Measurements from ENCODE around the gene DNM3.

The DNM3 gene

GRCh38 chr1:171954361-171954760 lies 113.1 kb downstream of the DNM3 start:
- Histone ChIP-seq H2BK120ac (ENCODE audit: low read depth, low read length) (no peak overlapping the region), H3K4me1 (ENCODE audit: control insufficient read depth, insufficient read depth, low read depth, low read length) (no peaks in the 10 kb centered on the region), H2BK15ac (ENCODE audit: low read depth, poor library complexity, severe bottlenecking) (no peak overlapping the region), H4K91ac (ENCODE audit: low read length) (no peak overlapping the region), H4K8ac (ENCODE audit: low read length) (no peak overlapping the region), H2BK5ac (ENCODE audit: low read depth, low read length, poor library complexity, severe bottlenecking) (no peak overlapping the region), H3K4me3 (ENCODE audit: insufficient read depth in 1 of 2, low read depth in 1 of 2, low read length in 2 of 2) (no peak overlapping the region), H3K18ac (ENCODE audit: low read depth in 1 of 2, low read length in 2 of 2) (no peak overlapping the region), H3K27ac (ENCODE audit: low read length, poor library complexity, severe bottlenecking) (no peak overlapping the region), H3K14ac (ENCODE audit: low read length in 2 of 2) (no peak overlapping the region), H3K4me2 (ENCODE audit: low read length, poor library complexity, severe bottlenecking) (no peak overlapping the region), H3K23ac (ENCODE audit: low read length in 2 of 2) (no peak overlapping the region), H3K36me3 (ENCODE audit: control insufficient read depth in 1 of 2, insufficient read depth in 2 of 2, low read depth in 1 of 2, low read length in 2 of 2) (no peaks in the 10 kb centered on the region), H2AK5ac (ENCODE audit: low read length, severe bottlenecking) (no peak overlapping the region), H2BK12ac (ENCODE audit: low read length in 2 of 2) (no peak overlapping the region), H3K9ac (ENCODE audit: low read length) (no peak overlapping the region), H3K27me3 (ENCODE audit: control insufficient read depth in 1 of 2, insufficient read depth in 1 of 2, low read length in 2 of 2) (no peaks in the 10 kb centered on the region), H2AFZ (ENCODE audit: low read depth, low read length) (no peak overlapping the region), H3K4ac (ENCODE audit: low read depth in 1 of 2, low read length in 2 of 2) (no peak overlapping the region), H3K79me1 (replicated peaks; ENCODE audit: low read length, poor library complexity, severe bottlenecking) (no peaks in the 10 kb centered on the region), H3K9me3 (ENCODE audit: control insufficient read depth, low read length) (no peaks in the 10 kb centered on the region)
- no peak for DNase-seq
- 91% methylated on average over 3 of the region's 4 CpGs for WGBS

GRCh38 chr1:171961861-171962260 lies 120.6 kb downstream of the DNM3 start:
- H3K4me3 ChIP-seq (ENCODE audit: insufficient read depth in 1 of 2, low read depth in 1 of 2, low read length in 2 of 2) = no peak overlapping the region
- no peak overlapping the region for H2AFZ ChIP-seq (ENCODE audit: low read depth, low read length)
- H4K91ac ChIP-seq (ENCODE audit: low read length) = no peak overlapping the region
- no peaks in the 10 kb centered on the region for H3K27me3 ChIP-seq (ENCODE audit: control insufficient read depth in 1 of 2, insufficient read depth in 1 of 2, low read length in 2 of 2)
- no peaks in the 10 kb centered on the region for H3K36me3 ChIP-seq (ENCODE audit: control insufficient read depth in 1 of 2, insufficient read depth in 2 of 2, low read depth in 1 of 2, low read length in 2 of 2)
- no peak overlapping the region for H4K8ac ChIP-seq (ENCODE audit: low read length)
- H3K9me3 ChIP-seq (ENCODE audit: control insufficient read depth, low read length) = no peaks in the 10 kb centered on the region
- H2BK15ac ChIP-seq (ENCODE audit: low read depth, poor library complexity, severe bottlenecking) = no peak overlapping the region
- no peak overlapping the region for H2BK120ac ChIP-seq (ENCODE audit: low read depth, low read length)
- H2BK5ac ChIP-seq (ENCODE audit: low read depth, low read length, poor library complexity, severe bottlenecking) = no peak overlapping the region
- no peak overlapping the region for H3K4me2 ChIP-seq (ENCODE audit: low read length, poor library complexity, severe bottlenecking)
- no peak overlapping the region for H2BK12ac ChIP-seq (ENCODE audit: low read length in 2 of 2)
- H3K9ac ChIP-seq (ENCODE audit: low read length) = no peak overlapping the region
- H3K4ac ChIP-seq (ENCODE audit: low read depth in 1 of 2, low read length in 2 of 2) = no peak overlapping the region
- no peak for DNase-seq
- H3K4me1 ChIP-seq (ENCODE audit: control insufficient read depth, insufficient read depth, low read depth, low read length) = peaks cover 3% of the 10 kb centered on the region
- no peak overlapping the region for H3K27ac ChIP-seq (ENCODE audit: low read length, poor library complexity, severe bottlenecking)
- WGBS = 100% methylated on average over 1 of the region's 1 CpG
- H3K18ac ChIP-seq (ENCODE audit: low read depth in 1 of 2, low read length in 2 of 2) = no peak overlapping the region
- no peaks in the 10 kb centered on the region for H3K79me1 ChIP-seq (replicated peaks; ENCODE audit: low read length, poor library complexity, severe bottlenecking)
- H3K23ac ChIP-seq (ENCODE audit: low read length in 2 of 2) = no peak overlapping the region
- no peak overlapping the region for H3K14ac ChIP-seq (ENCODE audit: low read length in 2 of 2)
- H2AK5ac ChIP-seq (ENCODE audit: low read length, severe bottlenecking) = no peak overlapping the region

- no peak overlapping the region for H3K23ac ChIP-seq (ENCODE audit: low read length in 2 of 2)
- H3K9me3 ChIP-seq (ENCODE audit: control insufficient read depth, low read length) = no peaks in the 10 kb centered on the region
- no peak overlapping the region for H2AFZ ChIP-seq (ENCODE audit: low read depth, low read length)
- no peak overlapping the region for H3K14ac ChIP-seq (ENCODE audit: low read length in 2 of 2)
- H3K4ac ChIP-seq (ENCODE audit: low read depth in 1 of 2, low read length in 2 of 2) = no peak overlapping the region
- H2AK5ac ChIP-seq (ENCODE audit: low read length, severe bottlenecking) = no peak overlapping the region
- H3K9ac ChIP-seq (ENCODE audit: low read length) = no peak overlapping the region
- no CpG with 5 or more reads among the region's 1 CpG for WGBS
- no peak overlapping the region for H4K91ac ChIP-seq (ENCODE audit: low read length)
- H4K8ac ChIP-seq (ENCODE audit: low read length) = no peak overlapping the region
- H3K36me3 ChIP-seq (ENCODE audit: control insufficient read depth in 1 of 2, insufficient read depth in 2 of 2, low read depth in 1 of 2, low read length in 2 of 2) = no peaks in the 10 kb centered on the region
- no peaks in the 10 kb centered on the region for H3K27me3 ChIP-seq (ENCODE audit: control insufficient read depth in 1 of 2, insufficient read depth in 1 of 2, low read length in 2 of 2)
- H3K18ac ChIP-seq (ENCODE audit: low read depth in 1 of 2, low read length in 2 of 2) = no peak overlapping the region
- H3K4me3 ChIP-seq (ENCODE audit: insufficient read depth in 1 of 2, low read depth in 1 of 2, low read length in 2 of 2) = no peak overlapping the region
- no peak overlapping the region for H2BK12ac ChIP-seq (ENCODE audit: low read length in 2 of 2)
- no peaks in the 10 kb centered on the region for H3K79me1 ChIP-seq (replicated peaks; ENCODE audit: low read length, poor library complexity, severe bottlenecking)
- no peak overlapping the region for H3K27ac ChIP-seq (ENCODE audit: low read length, poor library complexity, severe bottlenecking)
- H3K4me2 ChIP-seq (ENCODE audit: low read length, poor library complexity, severe bottlenecking) = no peak overlapping the region
- H3K4me1 ChIP-seq (ENCODE audit: control insufficient read depth, insufficient read depth, low read depth, low read length) = peaks cover 3% of the 10 kb centered on the region
- H2BK15ac ChIP-seq (ENCODE audit: low read depth, poor library complexity, severe bottlenecking) = no peak overlapping the region
- H2BK120ac ChIP-seq (ENCODE audit: low read depth, low read length) = no peak overlapping the region
- no peak overlapping the region for H2BK5ac ChIP-seq (ENCODE audit: low read depth, low read length, poor library complexity, severe bottlenecking)
- DNase-seq = no peak
Observed at GRCh38 chr1:171963762-171964161, 122.5 kb downstream of the DNM3 start.

GRCh38 chr1:171965777-171966176 lies 124.5 kb downstream of the DNM3 start:
- DNase-seq = peak; percentile 2
- Histone ChIP-seq H3K14ac (ENCODE audit: low read length in 2 of 2) (no peak overlapping the region), H2BK15ac (ENCODE audit: low read depth, poor library complexity, severe bottlenecking) (no peak overlapping the region), H3K4ac (ENCODE audit: low read depth in 1 of 2, low read length in 2 of 2) (no peak overlapping the region), H3K9me3 (ENCODE audit: control insufficient read depth, low read length) (no peaks in the 10 kb centered on the region), H3K18ac (ENCODE audit: low read depth in 1 of 2, low read length in 2 of 2) (no peak overlapping the region), H4K8ac (ENCODE audit: low read length) (no peak overlapping the region), H2AFZ (ENCODE audit: low read depth, low read length) (no peak overlapping the region), H3K79me1 (replicated peaks; ENCODE audit: low read length, poor library complexity, severe bottlenecking) (no peaks in the 10 kb centered on the region), H3K36me3 (ENCODE audit: control insufficient read depth in 1 of 2, insufficient read depth in 2 of 2, low read depth in 1 of 2, low read length in 2 of 2) (no peaks in the 10 kb centered on the region), H3K27me3 (ENCODE audit: control insufficient read depth in 1 of 2, insufficient read depth in 1 of 2, low read length in 2 of 2) (no peaks in the 10 kb centered on the region), H3K4me1 (ENCODE audit: control insufficient read depth, insufficient read depth, low read depth, low read length) (peaks cover 3% of the 10 kb centered on the region), H3K27ac (ENCODE audit: low read length, poor library complexity, severe bottlenecking) (no peak overlapping the region), H3K4me3 (ENCODE audit: insufficient read depth in 1 of 2, low read depth in 1 of 2, low read length in 2 of 2) (no peak overlapping the region), H2AK5ac (ENCODE audit: low read length, severe bottlenecking) (no peak overlapping the region), H2BK5ac (ENCODE audit: low read depth, low read length, poor library complexity, severe bottlenecking) (no peak overlapping the region), H3K4me2 (ENCODE audit: low read length, poor library complexity, severe bottlenecking) (no peak overlapping the region), H2BK12ac (ENCODE audit: low read length in 2 of 2) (no peak overlapping the region), H4K91ac (ENCODE audit: low read length) (no peak overlapping the region), H2BK120ac (ENCODE audit: low read depth, low read length) (no peak overlapping the region), H3K23ac (ENCODE audit: low read length in 2 of 2) (no peak overlapping the region), H3K9ac (ENCODE audit: low read length) (no peak overlapping the region)
- WGBS = 18% methylated on average over 1 of the region's 2 CpGs
